Stimulated activated CD4-positive, alpha-beta T cell treated with anti-CD3 and anti-CD28 coated beads, Interleukin-1b, Interleukin-23, amount 100 ng/mL, for 1 hour (primary cell): Measurements from ENCODE around the gene DUSP23.

Experiments used
- DNase-seq, 2 donors: peaks; one replicate each; pipeline ENCODE4 v3.0.0-alpha.2; 2020; ENCODE audit warnings: low read depth in 2 of 2

Gene DUSP23

DNA sequence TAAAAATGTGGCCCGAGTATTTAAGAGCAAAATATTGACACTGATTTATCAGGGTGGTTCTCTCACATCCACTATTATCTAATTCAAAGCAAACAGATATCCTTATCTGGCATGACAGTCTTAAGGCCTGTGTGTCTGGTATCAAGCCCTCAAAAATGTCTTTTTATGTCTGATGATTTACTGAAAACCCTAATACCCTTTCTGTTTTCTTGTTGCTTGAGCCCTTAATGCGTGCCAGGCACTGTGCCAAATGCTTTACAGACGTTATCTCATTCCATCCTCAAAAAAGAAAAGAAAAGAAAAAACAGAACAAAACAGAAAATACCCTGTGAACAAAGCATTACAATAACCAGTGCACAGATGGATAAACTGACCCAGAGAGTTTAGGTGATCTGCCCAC, 5.7 kb downstream of the DUSP23 start:
- DNase-seq, result no peak

DNA sequence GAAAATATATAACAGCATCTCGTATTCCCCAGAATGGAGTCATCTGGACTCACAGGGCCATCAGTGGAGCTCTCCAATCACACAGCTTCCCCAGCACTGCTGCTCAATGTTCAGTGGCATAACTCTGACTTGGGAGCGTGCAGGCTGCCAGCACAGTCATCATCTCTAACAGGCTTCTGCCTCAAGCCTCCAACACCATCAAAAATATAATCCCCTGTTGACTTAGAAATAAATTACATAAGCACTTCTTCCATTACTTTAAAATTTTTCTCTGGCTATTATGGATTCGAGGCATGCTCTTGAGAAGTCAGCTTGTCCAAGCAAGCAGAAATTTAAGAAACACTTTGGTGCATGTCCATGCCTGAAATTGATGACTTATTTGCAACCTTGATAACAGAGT, 6.2 kb downstream of the DUSP23 start:
- no peak for DNase-seq

DNA sequence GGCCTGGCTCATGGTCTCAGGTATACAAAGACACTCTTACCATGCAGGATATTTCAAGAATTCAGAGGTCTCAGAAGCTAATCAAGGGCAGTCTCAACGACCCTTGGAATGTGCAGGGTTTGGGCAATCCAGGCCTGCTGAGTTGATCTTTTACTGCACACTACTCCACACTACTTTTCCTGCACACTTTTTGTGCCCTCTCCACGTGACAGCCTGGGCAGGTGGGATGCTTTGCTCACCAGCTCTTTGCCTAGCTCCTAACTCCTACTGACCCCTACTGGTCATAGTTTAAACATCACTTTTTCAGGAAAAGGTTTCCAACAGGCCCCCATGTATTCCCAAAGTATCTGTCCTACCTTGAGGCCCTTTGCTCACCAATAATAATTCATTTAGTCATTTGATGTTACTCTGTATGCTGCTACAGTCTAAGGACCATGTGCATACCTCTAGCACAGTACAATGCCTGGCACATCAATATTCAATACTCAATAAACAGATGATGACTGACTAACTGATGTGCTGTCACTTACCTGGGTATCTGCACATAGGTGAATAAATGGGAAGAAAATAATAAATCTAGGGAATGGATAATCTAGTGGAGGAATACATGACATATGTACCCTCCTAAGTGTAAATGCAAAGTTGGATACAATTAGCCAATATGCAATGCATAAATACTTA, 9.6 kb downstream of the DUSP23 start:
- no peak for DNase-seq

DNA sequence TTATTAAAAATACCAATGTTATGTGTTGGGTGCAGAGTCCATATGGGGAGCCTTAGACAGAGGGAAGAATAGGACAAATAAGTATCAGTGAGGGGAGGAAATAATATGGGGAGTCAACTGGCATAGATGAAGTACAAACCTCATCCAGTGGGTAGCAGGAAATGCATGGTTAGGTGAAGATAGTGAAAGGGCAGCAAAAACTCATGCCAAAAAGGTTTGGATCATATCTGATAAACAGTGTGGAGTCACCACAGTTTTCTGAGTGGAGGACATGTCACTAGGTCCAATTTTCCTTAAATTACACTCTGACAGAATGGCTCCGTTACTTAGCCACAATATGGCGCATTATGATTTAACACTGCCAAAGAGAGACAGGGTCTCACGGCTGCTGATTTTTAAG, 10.3 kb downstream of the DUSP23 start:
- no peak for DNase-seq

DNA sequence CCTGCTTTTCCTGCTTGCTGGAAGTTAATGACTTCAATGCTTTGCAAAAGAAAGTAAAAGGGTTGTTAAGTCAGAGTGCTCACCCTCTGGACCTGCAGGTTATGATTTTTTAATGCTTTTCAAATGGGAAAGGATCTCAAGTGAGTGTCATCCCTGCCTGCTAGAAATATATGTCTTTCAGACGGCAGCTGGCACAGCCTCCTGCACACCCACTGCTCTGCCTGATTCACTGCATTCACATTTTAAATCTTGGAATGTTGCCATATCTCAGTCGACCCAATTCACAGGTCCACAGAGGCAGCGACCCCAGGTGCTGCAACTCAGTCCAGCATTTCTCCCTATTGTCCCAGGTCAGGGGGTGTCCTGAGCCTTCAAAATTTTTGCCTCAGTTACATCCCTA, 10.7 kb downstream of the DUSP23 start:
- DNase-seq, result no peak

DNA sequence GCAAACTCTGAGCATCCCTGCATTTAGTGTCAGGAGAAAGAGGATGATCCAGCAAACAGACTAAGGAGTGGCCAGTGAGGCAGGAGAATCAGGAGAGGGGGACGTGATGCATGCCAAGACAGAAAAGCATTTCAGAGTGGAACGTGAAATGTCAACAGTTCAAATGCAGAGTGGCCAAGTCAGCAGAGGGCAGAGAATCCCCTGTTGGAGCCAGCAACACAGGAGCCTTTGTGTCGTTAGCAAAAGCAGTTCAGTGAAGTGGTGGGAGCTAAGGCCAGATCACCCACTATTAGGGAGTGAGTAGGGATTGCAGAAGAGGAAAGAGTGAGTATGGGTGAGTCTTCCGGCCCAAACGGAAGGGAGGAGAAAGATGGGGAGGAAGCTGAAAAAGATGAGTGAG, 14.8 kb downstream of the DUSP23 start:
- no peak for DNase-seq

DNA sequence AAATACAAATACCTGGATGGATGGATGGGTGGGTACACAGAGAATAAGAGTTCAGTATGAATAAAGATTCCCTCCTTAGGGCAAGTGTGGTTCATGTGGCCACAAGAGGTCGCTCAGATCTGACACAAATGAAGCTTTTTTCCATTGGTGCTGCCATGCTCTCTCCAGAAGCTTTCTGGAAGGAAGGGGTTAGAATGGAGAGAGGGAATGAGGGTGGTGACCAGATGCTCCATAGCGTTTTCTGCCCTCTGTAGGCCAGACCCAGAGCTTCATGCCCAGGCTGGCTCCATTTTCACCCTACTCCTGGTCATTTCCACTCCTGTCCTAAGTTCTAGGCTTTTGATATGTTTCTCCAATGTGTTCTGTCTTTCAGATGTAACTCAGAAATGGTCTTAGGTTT, 18.1 kb downstream of the DUSP23 start:
- no peak for DNase-seq

DNA sequence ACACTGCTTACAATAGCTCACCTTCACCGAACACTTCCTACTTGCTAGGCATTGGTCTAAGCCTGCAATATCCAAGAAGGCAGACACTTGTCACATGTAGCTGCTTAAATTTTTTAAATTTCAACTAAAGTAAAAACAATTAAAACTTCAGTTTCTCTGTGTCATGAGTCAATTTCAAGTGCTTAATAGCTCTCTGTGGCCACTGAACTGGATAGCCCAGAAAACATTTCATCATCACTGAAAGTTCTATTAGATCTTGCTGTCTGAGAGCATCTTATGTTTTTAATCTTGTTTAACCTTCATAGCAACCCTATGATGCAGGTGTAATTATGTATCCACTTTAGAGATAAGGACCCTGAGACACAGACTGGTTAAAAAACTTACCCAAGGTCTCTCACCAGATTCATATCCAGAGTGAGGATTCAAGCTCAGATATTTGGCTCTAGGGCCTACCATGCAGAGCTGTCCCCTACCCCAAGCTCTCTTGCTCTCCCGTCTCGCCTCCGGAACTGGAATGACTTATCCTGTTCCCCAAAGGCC, 18.8 kb downstream of the DUSP23 start:
- DNase-seq, result no peak

DNA sequence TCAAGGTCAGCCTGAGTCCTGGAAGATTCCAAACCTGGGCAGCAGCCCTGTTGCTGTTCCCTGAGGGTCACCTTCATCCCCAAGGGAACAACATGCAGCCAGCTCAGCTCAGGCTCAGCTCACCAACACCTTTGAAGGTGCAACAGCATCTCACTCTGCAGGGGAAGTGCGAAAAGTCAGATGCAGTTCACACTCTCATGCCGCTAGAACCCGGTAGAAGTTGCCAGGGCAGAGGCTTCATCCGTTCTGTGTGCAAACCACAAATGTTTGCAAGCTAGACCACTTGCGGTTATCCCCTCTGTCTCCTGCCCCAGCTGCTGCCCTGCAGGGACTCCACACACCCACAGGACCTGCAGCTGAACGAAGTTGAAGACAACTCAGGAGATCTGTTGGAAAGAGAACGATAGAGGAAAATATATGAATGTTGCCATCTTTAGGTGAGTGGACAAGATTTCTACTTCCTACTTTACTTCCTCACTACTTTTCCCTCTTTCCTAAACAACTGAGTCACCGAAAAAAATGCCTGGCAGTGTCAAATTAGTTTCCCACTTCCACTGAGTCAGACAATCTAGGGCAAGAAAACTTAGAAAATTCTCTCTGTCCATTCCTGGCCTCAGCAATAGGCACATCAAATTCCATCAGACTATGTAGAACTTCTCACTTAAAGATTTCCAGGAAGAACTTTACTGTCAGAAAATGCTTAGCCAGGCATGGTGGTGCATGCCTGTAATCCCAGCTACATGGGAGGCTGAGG, 19.6 kb downstream of the DUSP23 start:
- no peak for DNase-seq

DNA sequence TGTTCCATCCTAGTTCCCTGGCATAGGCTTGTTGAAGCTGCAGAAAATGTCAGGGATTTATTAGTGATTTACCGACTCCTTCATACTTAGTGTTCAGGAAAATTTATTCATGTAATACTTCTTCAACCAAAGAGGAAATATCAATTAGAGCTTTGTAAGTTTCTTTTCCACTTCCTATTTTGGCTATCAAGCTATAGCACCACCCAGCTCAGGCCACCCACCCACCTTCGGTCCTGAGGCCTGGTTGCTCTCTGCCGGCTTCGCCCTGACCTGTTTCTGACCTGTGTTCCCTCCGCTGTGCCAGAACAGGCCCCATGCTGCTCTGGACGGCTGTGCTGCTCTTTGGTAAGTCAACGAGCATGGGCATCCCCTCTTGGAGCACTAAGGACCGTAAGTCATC, 21.3 kb downstream of the DUSP23 start, which contains the start of gene FCRL6:
Gene FCRL6 (plus strand): TSS at position 250 of the 400 bp plus-strand sequence. CDS start 65 bp downstream, at position 315.
- DNase-seq, result no peak

DNA sequence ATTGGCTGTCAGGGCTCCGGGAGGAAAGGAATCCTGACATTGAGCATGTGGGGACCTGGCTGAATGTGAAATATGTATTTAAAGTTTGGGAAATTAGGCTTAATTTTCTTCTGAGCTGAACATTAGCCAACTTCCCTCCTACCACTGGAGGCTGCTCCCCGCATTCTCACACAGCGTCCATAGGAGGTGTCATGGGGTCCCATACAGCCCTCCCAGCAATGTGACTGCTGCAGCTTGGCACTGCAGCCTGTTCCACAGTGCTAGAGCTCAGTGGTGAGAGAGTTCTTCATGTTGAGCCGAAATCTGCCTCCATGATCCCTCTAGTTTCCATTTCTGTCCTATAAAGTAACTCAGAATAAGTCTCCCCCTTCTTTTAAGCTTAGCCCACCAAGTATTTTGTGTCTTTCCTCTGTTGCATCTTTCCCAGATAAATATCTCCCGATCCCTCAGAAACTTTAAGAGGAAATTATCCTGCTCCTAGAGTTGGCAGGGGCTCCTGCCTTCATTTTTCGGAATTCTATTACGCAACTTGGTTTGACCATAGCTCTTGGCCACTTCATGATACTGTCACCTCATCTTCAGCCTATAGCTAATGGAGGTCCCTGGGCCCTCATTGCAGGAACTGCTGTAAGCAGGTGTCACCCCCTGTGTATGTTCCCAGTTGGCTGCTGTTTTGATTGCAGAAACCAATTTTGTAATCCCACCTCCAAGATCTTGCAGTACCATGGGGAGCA, 23.4 kb downstream of the DUSP23 start:
- no peak for DNase-seq

DNA sequence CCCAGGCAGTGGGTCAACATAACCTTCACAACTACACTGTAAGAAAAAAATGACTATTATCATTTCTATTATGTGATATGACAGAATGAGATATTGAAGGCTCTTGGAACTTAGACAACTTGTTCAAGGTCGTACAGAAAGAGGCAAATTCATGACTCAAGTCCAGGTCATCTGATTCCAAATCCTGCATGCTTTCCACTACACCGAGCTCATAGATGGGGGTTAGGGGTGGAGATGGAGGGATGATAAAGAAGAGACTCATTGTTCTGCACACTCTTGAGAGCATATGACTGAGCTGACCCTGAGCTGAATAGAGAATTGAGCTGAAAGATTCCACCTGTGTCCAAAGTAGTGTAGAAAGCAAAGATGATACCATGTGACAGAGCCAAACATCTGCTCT, 24.2 kb downstream of the DUSP23 start:
- no peak for DNase-seq

DNA sequence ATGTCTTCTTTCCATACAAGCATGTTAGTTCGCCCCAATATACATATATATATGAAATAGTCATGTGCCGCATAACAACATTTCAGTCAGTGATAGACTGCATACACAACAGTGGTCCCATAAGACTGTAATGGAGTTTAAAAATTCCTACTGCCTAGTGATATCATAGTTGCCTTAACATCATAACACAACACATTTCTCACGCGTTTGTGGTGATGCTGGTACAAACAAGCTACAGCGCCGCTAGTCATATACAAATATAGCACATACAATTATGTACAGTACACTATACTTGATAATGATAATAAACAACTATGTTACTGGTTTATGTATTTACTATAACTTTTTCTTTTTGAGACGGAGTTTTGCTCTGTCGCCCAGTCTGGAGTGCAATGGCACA, 35.2 kb downstream of the DUSP23 start:
- DNase-seq, result no peak

DNA sequence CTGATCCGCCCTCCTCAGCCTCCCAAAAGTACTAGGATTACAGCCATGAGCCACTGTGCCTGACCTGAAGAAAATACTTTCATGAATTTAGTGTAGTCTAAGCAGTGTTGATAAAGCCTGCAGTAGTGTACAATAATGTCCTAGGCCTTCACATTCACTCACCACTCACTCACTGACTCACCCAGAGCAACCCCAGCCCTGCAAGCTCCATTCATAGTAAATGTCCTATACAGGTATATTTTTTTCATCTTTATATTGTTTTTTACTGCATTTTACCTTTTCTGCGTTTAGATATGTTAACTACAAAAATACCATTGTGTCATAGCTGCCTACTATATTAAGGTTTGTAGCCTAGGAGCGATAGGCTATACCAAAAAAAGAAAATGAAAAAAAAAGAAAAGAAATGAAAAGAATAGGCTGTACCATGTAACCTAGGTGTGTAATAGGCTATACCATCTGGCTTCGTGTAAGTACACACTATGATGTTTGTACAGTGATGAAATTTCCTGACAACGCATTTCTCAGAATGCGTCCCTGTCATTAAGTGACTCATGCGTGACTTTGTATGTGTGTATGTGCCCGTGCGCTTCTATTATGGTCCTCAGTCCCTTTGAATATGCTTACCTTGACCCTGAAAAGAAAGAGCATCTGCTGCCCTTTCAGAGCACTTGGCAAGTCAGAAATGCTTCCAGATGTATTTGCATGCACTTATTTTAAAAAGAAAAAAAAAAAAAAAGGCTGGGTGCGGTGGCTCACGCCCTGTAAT, 36.7 kb downstream of the DUSP23 start:
- DNase-seq, result no peak

DNA sequence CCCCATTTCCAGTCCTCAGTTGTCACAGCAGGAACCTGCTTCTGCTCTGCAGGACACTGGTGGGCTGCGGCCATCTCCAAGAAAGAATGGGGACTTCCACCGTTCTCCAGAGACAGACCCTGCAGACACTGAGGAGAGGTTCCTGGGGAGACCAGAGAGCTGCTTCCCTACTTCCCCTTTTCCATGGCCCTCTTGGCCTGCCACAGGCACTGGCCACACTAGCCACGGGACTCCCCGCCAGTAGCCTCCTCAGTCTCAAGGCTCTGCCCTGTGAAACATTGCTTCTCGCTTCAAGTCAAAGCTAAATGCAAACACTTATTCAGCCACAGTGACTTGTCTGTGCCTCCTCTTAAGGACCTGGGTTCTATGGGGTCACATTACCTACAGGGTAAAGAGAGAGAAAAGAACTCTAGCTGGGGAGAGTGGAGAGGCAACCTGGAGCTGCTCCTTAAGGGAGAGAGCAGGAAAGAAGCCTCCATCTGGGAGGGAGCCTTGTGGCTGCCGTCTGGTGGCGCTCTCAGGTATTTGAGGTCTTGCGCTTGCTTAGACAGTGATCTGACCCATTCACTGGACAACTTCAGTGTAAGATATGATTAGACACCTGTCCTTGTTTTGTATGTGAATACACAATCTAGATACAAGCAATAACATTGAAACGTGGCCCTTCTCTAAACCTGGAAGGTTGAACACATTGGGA, 40.6 kb downstream of the DUSP23 start:
- no peak for DNase-seq

DNA sequence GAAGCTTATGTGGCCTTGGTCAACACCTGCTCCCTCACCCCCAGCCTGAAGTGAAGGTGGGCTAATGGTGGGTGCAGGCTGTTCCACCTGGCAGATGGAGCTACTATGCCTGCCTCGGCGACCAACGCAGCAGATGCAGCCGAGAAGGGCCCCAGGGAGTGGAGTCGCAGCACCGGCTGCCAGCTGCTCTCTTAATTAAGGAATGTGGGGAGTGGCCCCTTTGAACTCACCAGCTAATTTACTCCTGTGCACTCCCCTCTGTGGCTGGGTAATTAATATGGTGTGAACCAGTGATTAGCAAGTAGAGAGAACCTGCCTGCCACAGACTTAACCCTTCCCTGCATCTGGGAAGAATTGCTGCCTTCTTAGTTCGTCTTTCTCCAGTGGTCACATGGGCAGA, 42.6 kb downstream of the DUSP23 start:
- no peak for DNase-seq

DNA sequence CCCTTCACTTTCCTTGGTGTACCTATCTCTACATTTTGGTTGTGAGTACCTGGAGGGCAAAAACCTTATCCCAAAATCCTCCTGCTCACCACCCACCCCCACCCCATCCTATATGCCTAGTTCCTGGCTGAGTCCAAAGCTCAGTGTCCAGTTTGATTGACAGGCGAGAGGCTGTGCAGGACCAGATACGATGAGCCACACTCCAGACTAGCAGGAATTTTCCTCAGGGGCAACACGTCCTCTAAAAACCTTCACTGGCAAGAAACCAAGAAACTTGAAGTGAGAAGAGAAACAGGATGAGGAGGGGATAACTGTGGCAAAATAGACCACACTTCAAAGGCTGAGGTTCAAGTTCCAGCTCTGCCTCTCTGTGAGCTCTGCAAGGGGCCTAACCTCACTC, 44.8 kb downstream of the DUSP23 start:
- no peak for DNase-seq

DNA sequence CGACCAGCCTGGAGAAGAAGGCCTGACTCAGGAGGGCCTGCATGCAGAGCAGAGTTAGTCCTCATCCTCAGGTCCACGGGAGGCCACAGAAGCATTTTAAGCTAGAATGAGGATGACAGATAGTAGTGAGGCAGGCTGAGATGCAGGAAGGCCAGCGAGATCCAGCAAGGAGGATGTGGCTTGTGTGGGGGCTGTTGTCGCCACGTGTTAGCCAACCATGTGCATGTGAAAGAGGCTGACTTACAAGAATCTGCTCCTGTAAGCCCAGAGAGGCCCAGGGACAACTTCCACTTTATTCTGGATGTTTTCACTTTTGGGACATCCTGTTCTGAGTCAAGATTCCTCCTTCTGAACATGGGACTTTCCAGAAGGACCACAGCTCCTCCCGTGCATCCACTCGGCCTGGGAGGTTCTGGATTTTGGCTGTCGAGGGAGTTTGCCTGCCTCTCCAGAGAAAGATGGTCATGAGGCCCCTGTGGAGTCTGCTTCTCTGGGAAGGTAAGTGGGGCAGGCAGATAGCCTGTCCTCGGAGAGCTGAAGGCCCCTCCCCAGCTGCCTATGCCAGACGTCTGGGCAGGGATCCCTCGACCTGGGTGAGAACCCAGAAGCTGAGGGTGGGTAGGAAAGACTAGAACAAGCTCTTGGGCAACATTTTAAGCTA, 45.8 kb downstream of the DUSP23 start, which contains the start of gene SLAMF8:
Gene SLAMF8 (plus strand): TSS at position 433 of the 661 bp plus-strand sequence. CDS start 26 bp downstream, at position 459.
- no peak for DNase-seq

DNA sequence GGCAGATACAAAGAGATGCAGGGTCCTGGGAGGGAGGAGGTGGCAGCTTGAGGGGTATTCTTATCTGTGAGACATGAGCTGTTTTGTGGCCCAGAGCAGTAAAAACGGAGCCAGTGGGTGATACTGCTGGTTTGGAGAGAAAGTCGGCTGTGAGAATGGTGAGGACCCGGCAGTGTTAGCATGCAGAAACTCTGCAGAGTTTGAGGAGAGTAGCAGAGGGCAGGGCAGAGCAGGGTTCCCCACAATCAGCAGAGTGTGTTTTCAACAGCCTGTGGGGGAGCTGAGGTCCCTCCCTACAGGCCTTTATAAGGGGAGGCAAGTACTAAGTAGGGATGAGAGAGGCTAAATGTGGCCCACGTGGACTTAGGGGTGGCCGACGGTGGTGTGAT, 46.3 kb downstream of the DUSP23 start:
- no peak for DNase-seq

DNA sequence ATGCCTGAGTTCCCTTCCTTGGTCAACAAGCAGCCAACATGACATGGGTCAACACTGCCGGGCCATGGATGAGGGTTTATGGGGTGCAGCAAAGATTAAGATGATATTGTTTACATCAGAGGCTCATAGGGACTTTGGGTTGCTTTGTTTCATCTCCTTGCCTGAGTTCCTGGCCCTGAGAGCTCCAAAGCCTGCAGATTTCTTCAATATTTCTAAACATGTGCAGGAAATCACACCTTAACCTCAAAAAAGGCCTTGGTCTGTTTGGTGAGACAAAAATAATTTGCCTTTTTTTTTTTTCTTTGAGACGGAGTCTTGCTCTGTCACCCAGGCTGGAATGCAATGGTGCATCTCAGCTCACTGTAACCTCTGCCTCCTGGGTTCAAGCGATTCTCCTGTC, 46.8 kb downstream of the DUSP23 start:
- no peak for DNase-seq

DNA sequence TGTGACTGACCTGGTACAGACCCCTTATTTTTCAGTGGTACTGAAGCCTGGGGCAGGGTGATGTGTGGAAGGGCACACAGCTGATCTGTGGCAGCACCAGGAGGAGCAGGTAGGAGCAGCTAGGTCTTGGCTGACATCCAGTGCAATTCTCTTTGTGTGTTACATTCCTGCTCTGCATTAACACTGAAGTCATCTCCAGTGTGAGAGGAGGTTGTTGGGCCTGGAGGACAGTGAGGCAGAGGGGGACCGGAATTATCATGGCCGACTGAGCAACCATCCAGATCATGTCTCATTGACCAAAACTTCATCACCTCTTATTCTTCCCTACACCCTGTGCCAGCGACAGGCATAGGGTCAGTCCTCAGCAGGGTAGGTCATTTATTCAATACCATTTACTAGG, 47.4 kb downstream of the DUSP23 start:
- DNase-seq, result no peak
